Measurements from ENCODE around the gene LPP.
"Not testable (repeated sequence)": the region's sequence is repeated elsewhere in the genome, so short reads cannot be mapped to it uniquely, and the experiment has no call there.

The LPP gene

DNA sequence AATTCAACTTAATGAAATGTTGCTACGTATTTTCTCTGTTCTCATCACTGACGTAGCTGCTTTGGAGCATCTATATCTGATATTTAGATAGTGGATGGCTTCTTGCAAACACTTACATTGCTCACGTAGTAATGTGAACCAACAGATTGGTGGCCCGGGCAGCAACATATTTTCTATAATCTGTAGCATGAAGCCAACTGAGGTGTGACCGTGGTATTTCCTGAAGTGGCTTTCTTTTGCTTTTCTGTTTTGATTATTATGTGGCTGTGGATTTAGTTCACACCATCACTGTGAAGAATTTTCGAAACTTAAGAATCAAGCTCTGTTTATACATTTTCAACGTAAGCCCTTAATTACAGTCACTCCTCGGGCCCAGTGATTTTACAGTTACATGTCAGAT lies 288.5 kb downstream of the LPP start:
- no peak for TF ChIP-seq POLR2A (IDR thresholded peaks at IDR 0.05; ENCODE audit: low read length)
- TF ChIP-seq GATA1 (IDR thresholded peaks at IDR 0.05; ENCODE audit: low read depth, low read length): no peak
- DNase-seq: no peak

DNA sequence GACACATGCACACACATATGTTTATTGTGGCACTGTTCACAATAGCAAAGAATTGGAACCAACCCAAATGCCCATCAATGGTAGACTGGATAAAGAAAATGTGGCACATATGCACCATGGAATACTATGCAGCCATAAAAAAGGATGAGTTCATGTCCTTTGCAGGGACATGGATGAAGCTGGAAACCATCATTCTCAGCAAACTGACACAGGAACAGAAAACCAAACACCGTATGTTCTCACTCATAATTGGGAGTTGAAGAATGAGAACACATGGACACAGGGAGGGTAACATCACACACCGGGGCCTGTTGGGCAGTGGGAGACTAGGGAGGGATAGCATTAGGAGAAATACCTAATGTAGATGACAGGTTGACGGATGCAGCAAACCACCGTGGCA lies 291.2 kb downstream of the LPP start:
- not testable (repeated sequence) for DNase-seq

DNA sequence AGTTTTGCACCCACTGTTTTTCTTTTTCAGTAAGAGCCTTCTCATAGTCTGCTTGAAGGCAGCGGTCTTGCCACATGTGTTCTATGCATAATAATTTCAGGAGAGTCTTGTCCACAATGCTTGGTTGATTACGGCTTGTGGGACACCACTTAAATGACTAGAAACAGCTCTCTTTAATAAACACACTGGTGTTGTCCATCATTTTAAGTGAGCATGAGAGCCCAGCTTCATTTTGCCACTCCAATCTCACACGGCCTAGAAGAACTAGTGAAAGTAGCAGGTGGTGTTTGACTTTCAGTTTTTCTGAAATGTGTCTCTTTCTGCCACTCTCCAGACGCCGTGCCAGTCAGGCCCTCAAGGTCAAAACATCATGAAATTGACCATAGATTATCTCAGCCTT lies 292.1 kb downstream of the LPP start:
- DNase-seq: no peak
- no peak for TF ChIP-seq GATA1 (IDR thresholded peaks at IDR 0.05; ENCODE audit: low read depth, low read length)
- TF ChIP-seq POLR2A (IDR thresholded peaks at IDR 0.05; ENCODE audit: low read length): no peak

DNA sequence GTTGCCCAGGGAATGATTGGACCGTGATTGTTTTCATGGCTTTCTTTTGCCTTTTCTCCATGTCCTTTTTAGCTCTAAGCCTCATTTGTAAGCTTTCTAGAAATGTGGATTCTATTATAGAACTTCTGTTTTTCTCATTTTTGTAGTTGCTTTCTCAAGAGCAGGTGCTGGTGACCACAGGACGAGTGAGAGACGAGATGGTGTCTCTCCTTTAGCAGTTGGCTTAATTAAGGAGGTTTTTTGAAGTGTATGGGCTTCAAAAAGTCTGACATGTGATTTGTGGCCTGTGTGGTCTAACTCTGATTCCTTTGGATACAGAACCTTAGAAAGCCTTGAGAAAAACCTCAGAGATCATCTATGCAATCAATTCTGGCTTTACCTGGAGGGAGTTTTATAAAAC lies 292.8 kb downstream of the LPP start:
- DNase-seq: no peak
- no peak for TF ChIP-seq GATA1 (IDR thresholded peaks at IDR 0.05; ENCODE audit: low read depth, low read length)
- no peak for TF ChIP-seq POLR2A (IDR thresholded peaks at IDR 0.05; ENCODE audit: low read length)

DNA sequence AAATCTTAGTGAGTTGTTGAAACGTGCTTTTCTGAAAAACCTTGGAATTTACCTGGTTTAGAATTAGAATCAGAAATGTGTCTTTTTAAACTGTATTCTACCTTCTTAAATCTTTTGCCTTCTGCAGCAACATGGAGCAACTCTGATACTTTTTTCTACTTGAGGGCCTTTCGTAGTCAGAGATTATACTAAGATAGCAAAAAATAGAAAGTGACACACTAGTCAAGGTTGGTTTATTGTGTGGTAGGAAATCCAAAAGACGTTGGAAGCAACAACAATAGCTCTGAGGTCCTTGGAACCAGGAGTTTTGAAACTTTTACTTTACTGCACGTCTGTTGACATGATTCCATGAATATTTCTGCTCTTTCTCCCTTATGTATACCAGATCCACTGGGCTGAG lies 294.9 kb downstream of the LPP start:
- TF ChIP-seq POLR2A (IDR thresholded peaks at IDR 0.05; ENCODE audit: low read length): no peak
- TF ChIP-seq GATA1 (IDR thresholded peaks at IDR 0.05; ENCODE audit: low read depth, low read length): no peak
- DNase-seq: no peak

DNA sequence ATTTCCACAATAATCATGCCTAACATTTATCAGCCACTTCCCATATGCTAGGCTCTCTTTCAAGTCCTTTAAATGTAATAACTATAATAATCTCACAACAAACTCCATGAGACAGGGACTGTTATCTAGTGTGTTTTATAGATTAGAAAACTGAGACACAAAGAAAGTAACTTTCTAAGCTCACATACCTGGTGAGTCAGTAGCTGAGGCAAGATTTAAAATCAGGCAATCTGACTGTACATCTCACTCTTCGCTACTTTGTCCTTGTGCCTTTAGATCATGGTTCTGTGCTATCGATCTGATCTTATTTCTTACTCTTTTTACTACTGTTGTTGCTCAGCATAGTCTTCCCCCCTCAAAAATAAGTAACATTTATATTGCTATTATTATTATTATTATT lies 295.5 kb downstream of the LPP start:
- no peak for DNase-seq
- no peak for TF ChIP-seq GATA1 (IDR thresholded peaks at IDR 0.05; ENCODE audit: low read depth, low read length)
- no peak for TF ChIP-seq POLR2A (IDR thresholded peaks at IDR 0.05; ENCODE audit: low read length)

DNA sequence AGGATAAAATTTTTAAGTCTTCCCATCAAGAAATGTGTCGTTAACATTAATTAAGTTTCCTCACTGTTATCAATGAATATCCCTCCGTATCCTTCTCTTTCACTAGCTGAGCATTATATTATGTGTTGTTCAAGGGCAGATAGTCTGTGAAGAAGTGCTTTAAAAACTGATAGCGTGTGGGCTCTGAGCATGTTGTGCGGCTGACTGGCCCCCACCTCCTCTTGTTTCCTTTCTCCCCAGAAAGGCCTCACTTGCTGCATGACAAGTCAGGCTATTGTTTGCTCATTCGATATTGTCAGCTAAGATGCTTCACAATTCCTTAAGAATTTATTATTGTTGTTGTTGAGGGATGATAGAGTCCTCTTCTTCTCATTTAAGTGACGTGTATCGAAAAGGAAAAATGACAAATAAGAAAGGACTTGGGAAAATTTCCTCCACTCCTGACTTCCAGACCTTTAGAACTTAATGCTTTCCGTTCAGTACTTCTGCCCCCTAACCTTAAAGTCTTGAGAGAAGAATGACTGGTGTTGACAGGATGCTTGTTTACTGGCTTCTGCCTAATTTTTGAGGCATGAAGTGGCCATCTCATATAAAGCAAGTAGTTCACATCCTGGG lies 298.3 kb downstream of the LPP start:
- no peak for DNase-seq
- TF ChIP-seq POLR2A (IDR thresholded peaks at IDR 0.05; ENCODE audit: low read length) (no peak), GATA1 (IDR thresholded peaks at IDR 0.05; ENCODE audit: low read depth, low read length) (no peak)

DNA sequence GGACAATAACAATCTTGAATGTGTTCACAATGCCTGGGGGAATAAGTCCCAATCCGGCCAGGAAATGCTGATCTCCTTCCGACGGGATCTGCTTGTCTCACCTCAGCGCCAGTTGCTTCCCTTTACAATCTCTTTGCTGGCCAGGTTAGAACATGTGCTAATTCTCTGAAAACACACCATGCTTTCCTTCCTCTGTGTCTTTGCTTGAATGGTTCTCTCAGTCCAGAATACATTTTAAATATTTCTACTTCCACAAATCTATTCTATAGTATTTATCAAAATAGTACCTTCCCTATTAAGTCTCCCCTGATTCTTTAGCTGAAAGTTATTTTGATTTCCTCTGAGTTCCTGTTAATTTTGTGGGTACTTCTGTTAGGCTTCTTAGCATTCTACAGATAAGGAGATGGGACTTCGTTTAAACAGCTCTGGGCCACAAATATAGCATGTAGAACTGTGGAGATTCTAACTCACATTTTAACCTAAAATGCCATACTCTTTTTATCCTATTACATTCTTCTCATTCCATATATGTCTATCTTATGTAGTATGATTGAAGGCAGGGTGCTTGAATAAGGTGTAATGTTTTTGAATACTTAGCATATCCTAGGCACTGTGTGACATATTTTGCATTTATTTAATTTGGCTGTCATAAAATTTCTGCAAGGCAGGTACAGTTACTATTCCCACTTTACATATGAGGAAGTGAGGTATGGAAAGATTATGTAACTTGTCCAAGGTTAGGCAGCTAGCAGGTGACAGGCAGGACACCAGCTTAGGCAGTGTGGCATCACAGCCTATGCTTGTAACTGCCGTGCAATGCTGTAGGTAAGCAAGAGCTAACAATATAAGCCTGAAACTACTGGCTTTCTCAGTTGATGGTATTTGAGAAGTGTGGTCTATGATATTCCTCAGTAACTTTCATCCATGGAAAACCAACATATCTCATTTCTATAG lies 299.8 kb downstream of the LPP start:
- TF ChIP-seq GATA1 (IDR thresholded peaks at IDR 0.05; ENCODE audit: low read depth, low read length) (no peak), POLR2A (IDR thresholded peaks at IDR 0.05; ENCODE audit: low read length) (no peak)
- DNase-seq: no peak

DNA sequence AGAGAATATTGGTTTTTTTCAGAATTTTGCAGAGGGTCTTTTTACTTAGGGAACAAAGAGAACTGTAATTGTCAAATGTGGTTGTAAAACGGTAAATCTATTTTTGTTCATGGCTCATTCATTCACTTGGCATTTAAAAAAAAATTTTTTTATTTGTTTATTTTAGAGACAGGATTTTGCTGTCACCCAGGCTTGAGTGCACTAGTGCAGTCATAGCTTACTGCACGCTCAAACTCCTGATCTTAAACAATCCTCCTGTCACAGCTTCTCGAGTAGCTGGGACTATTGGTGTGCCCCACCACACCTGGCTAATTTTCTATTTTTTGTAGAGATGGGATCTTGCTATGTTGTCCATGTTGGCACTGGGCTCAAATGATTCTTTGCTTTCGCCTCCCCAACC lies 301.8 kb downstream of the LPP start:
- TF ChIP-seq POLR2A (IDR thresholded peaks at IDR 0.05; ENCODE audit: low read length): no peak
- TF ChIP-seq GATA1 (IDR thresholded peaks at IDR 0.05; ENCODE audit: low read depth, low read length): no peak
- no peak for DNase-seq

DNA sequence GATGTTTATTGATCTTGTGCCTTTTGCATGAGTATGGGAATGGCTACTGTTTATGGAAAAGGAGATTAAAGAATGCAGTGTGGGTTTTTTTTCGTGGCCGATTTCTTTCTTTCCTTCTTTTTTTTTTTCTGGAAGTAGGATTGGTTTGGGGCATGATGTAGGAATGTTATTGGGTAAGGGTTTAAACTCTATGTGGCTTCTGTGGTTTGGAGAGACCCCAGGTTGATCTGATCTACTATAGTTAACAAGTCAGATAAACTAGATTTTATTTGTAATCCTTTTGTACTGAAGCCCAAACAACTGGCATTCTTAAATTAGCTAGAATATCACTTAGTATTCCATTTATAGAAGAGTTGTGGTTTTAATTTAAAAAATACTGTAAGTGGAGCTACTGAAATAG lies 304.8 kb downstream of the LPP start:
- TF ChIP-seq GATA1 (IDR thresholded peaks at IDR 0.05; ENCODE audit: low read depth, low read length) (no peak), POLR2A (IDR thresholded peaks at IDR 0.05; ENCODE audit: low read length) (no peak)
- no peak for DNase-seq

DNA sequence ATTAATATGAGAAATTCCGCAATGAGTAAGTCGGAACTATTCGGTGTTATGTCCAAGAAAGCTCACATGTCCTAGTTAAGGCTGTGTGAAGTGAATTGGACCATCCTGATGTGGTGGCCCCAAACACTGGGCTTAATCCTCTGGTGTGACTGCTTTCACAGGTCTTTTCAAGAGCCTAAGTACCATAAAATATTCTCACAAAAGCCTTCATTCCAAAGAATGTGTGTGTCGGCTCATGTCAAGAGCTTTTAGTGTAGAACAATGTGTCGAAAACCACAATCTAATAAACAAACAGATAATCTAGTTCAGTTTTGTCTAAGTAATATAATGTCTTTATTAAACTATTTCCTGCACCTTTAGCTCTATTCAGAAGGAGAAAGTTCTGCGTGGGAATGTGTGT lies 311.4 kb downstream of the LPP start:
- no peak for TF ChIP-seq POLR2A (IDR thresholded peaks at IDR 0.05; ENCODE audit: low read length)
- TF ChIP-seq GATA1 (IDR thresholded peaks at IDR 0.05; ENCODE audit: low read depth, low read length): no peak
- DNase-seq: no peak

DNA sequence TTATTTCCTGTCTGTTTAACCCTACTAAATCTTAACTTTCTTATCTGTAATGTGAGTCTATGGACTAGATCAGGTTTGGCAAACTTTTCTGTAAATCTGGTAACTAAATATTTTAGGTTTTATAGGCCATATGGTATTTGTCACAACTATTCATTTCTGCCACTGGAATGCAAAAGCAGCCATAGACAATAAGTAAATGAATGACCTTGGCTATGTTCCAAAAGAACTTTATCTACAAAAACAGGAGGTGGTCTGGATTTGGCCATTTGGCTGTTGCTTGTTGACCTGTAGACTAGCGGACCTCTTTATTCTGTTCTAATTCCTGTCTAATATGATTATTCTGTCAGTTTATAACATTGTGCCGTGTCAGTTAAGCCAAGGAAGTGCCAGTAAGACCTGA lies 314.2 kb downstream of the LPP start:
- DNase-seq: peak in 1 of 2 experiments; percentile 20
- TF ChIP-seq GATA1 (IDR thresholded peaks at IDR 0.05; ENCODE audit: low read depth, low read length): no peak
- no peak for TF ChIP-seq POLR2A (IDR thresholded peaks at IDR 0.05; ENCODE audit: low read length)

DNA sequence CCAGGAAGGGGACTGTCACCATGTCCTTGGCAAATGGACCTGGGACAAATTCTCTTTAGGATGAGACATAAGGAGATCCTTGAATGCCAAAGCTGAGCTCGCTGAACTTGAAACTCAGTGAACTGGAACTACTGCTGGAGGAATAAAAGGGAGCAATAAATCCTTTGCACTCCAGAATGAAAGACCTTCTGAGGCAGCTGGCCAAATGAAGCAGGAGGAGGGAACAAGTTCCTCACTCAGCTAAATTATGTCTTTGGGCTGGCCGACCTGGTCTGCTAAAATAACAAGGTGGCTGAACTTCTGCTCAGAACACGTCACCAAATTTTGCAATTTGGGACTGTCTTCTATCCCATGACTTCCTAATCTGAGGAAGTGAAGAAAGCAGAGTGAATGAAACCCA lies 314.7 kb downstream of the LPP start:
- no peak for DNase-seq
- TF ChIP-seq GATA1 (IDR thresholded peaks at IDR 0.05; ENCODE audit: low read depth, low read length) (no peak), POLR2A (IDR thresholded peaks at IDR 0.05; ENCODE audit: low read length) (no peak)

DNA sequence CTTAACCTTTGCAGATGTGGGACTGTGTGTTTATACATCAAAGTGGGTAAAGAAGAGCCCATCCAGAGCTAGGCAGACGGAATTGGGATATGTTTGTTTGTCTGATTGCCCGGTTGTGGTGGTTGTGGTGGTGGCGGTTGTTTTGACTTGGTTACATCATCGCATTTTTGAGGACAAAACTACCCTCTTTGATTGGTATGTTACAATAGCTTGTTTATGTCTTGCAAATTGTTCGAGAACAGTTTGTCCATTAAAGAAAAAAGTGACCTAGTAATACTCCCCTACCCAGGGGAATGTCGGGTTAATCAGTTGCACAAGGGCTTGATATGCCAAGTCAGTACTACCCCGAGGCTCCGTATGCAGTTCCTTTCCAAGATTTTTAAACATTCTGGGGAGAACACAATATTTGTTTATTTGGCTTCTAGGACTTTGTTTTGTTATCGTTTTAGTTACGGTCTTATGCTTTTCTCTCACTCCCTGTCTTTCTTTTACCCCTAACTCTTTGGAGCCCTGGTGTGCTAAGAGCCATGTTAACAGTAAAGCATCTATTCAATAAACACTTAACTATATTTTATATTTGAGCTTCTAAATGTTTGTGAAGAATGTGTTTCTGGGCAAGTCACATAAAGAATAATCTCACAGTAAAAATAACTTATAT lies 315.4 kb downstream of the LPP start:
- no peak for DNase-seq
- TF ChIP-seq GATA1 (IDR thresholded peaks at IDR 0.05; ENCODE audit: low read depth, low read length) (no peak), POLR2A (IDR thresholded peaks at IDR 0.05; ENCODE audit: low read length) (no peak)
